Epidermal melanocyte (primary cell): Measurements from ENCODE around the gene THSD7A.

ENCODE experiments used
- DNase-seq: peaks from one replicate; pipeline ENCODE4 v3.0.0; 2011; ENCODE audit warnings: low spot score; ENCODE audit not compliant: insufficient read length

The THSD7A gene

GRCh38 chr7:11751807-11752389, 80.1 kb downstream of the THSD7A start:
- no peak for DNase-seq

GRCh38 chr7:11751315-11751714, 80.7 kb downstream of the THSD7A start:
- DNase-seq: no peak

GRCh38 chr7:11750191-11750590, 81.8 kb downstream of the THSD7A start:
- no peak for DNase-seq

- DNase-seq: no peak
These were observed 82.4 kb downstream of the THSD7A start for GRCh38 chr7:11749629-11750028.

GRCh38 chr7:11748884-11749283, 83.1 kb downstream of the THSD7A start:
- no peak for DNase-seq

- no peak for DNase-seq
These were observed 84.1 kb downstream of the THSD7A start for GRCh38 chr7:11747715-11748485.

GRCh38 chr7:11746591-11746990, 85.4 kb downstream of the THSD7A start:
- DNase-seq: no peak

GRCh38 chr7:11743548-11743947, 88.5 kb downstream of the THSD7A start:
- no peak for DNase-seq

- no peak for DNase-seq
These were observed 89.0 kb downstream of the THSD7A start for GRCh38 chr7:11743016-11743415.

GRCh38 chr7:11742496-11742895, 89.5 kb downstream of the THSD7A start:
- no peak for DNase-seq

- DNase-seq: no peak
These were observed 94.3 kb downstream of the THSD7A start for GRCh38 chr7:11737723-11738122.

- no peak for DNase-seq
These were observed 99.8 kb downstream of the THSD7A start for GRCh38 chr7:11732207-11732606.

- DNase-seq: no peak
These were observed 101.3 kb downstream of the THSD7A start for GRCh38 chr7:11730725-11731124.

GRCh38 chr7:11727864-11728263, 104.1 kb downstream of the THSD7A start:
- DNase-seq: no peak

GRCh38 chr7:11726794-11727155, 105.2 kb downstream of the THSD7A start:
- DNase-seq: no peak

GRCh38 chr7:11726001-11726793, 105.8 kb downstream of the THSD7A start:
- DNase-seq: no peak

- DNase-seq: no peak
These were observed 115.8 kb downstream of the THSD7A start for GRCh38 chr7:11716185-11716584.

- DNase-seq: no peak
These were observed 117.3 kb downstream of the THSD7A start for GRCh38 chr7:11714676-11715075.

GRCh38 chr7:11714205-11714604, 117.8 kb downstream of the THSD7A start:
- no peak for DNase-seq

GRCh38 chr7:11713352-11713751, 118.6 kb downstream of the THSD7A start:
- DNase-seq: no peak

- no peak for DNase-seq
These were observed 121.6 kb downstream of the THSD7A start for GRCh38 chr7:11710377-11710776.

- DNase-seq: no peak
These were observed 122.8 kb downstream of the THSD7A start for GRCh38 chr7:11709196-11709595.
